T-cell (primary cell): ENCODE results near the gene TAF1C. TPM values are rescaled to one million over a fixed set of nuclear protein-coding genes. Genes with fewer than 3 reads are reported as not detected.

Source experiments
- ATAC-seq, 4 experiments: fragments of 200-7000 bp in 3 of 4; fragments of 150-1000 bp in 1 of 4; cut with Tn5 transposase; replicated peaks in 1 of 4; 1 replicate in 3 of 4; 2 replicates in 1 of 4; pipeline ENCODE4 v1.10.0; 2021; ENCODE audit warnings: moderate library complexity in 3 of 4, mild to moderate bottlenecking in 2 of 4, moderate number of reproducible peaks in 1 of 4
- CTCF ChIA-PET, 2 donors: fragments of 300-600 bp; sonication (Branson Sonifier 250); formaldehyde crosslinking; loops; one replicate each; lab custom pipeline; 2022; ENCODE audit warnings: antibody characterized with exemption in 2 of 2; lab: Charles Lee
- POLR2A ChIA-PET, 2 donors: fragments of 300-600 bp; sonication (Branson Sonifier 250); formaldehyde crosslinking; loops; one replicate each; lab custom pipeline; 2022; ENCODE audit warnings: antibody characterized with exemption in 2 of 2; lab: Charles Lee
- DNase-seq, 35 experiments: peaks; one replicate each; pipeline versions ENCODE4 v3.0.0 to v3.0.0-alpha.2; 2013 to 2023
- H3K27ac ChIP-seq: one replicate; pipeline ENCODE4 v1.5.1; 2013; ENCODE audit warnings: low read length
- H3K27me3 ChIP-seq, 2 experiments: replicated peaks in 1 of 2; 1 replicate in 1 of 2; 2 replicates in 1 of 2; pipeline versions ENCODE4 v1.6.1 to v1.7.0; 2013; ENCODE audit warnings: low read length in 1 of 2, mixed read lengths in 1 of 2; ENCODE audit not compliant: control insufficient read depth in 2 of 2, insufficient read depth in 2 of 2; ENCODE audit errors: extremely low read depth in 1 of 2
- H3K36me3 ChIP-seq, 2 donors: 1 replicate in 1 of 2; 2 replicates in 1 of 2; pipeline versions ENCODE4 v1.6.1 to v1.7.0; 2013; ENCODE audit warnings: low read length in 1 of 2; ENCODE audit not compliant: control insufficient read depth in 2 of 2, insufficient read depth in 1 of 2; ENCODE audit errors: extremely low read depth in 1 of 2
- H3K4me1 ChIP-seq, 2 experiments: 1 replicate in 1 of 2; 2 replicates in 1 of 2; pipeline versions ENCODE4 v1.6.1 to v1.7.0; 2013; ENCODE audit warnings: low read length in 2 of 2, mixed read lengths in 1 of 2; ENCODE audit not compliant: insufficient read depth in 2 of 2, control insufficient read depth in 1 of 2; ENCODE audit errors: extremely low read depth in 1 of 2
- H3K4me3 ChIP-seq, 2 donors: 1 replicate in 1 of 2; 2 replicates in 1 of 2; pipeline versions ENCODE4 v1.5.1 to v1.7.0; 2013; ENCODE audit warnings: mild to moderate bottlenecking in 2 of 2, low read length in 1 of 2, moderate library complexity in 1 of 2; ENCODE audit not compliant: control insufficient read depth in 1 of 2; ENCODE audit errors: extremely low read depth in 1 of 2
- H3K9me3 ChIP-seq: 2 replicates; pipeline ENCODE4 v1.7.0; 2013
- H3K27ac Mint-ChIP-seq, 2 donors: one replicate each; pipeline ENCODE4 v1.8.0; 2020 to 2021; ENCODE audit warnings: mild to moderate bottlenecking in 2 of 2, mixed read lengths in 2 of 2
- H3K27me3 Mint-ChIP-seq, 2 donors: one replicate each; pipeline ENCODE4 v1.8.0; 2021 to 2022; ENCODE audit warnings: mixed read lengths in 2 of 2
- H3K36me3 Mint-ChIP-seq: one replicate; pipeline ENCODE4 v1.8.0; 2021; ENCODE audit warnings: mixed read lengths
- H3K4me1 Mint-ChIP-seq, 3 donors: one replicate each; pipeline ENCODE4 v1.8.0; 2020 to 2022; ENCODE audit warnings: mixed read lengths in 3 of 3, mild to moderate bottlenecking in 1 of 3
- H3K4me3 Mint-ChIP-seq, 3 donors: one replicate each; pipeline ENCODE4 v1.8.0; 2020 to 2022; ENCODE audit warnings: mild to moderate bottlenecking in 3 of 3, mixed read lengths in 3 of 3, moderate library complexity in 3 of 3
- H3K9me3 Mint-ChIP-seq, 3 donors: one replicate each; pipeline ENCODE4 v1.8.0; 2020 to 2022; ENCODE audit warnings: mixed read lengths in 3 of 3
- WGBS: methylation state at CpG from one replicate; pipeline ENCODE4 v1.1.5; 2013; ENCODE audit warnings: missing lambda C conversion rate; ENCODE audit not compliant: insufficient coverage; 5-methylcytosine and 5-hydroxymethylcytosine counted together
- total RNA-seq, 35 experiments: library from RNA in 6 of 35; stranded (reverse) in 6 of 35; fragments of 120-200 nt in 1 of 35; gene quantifications; one replicate each; pipeline versions ENCODE4 v1.2.1 to v1.2.4 and lab custom pipeline; 2013 to 2026

The TAF1C gene
- total RNA-seq, 5 donors from 2014 or later (not counting 1 experiment from before 2014, with no cell fraction given): 81.9 to 97.6 (median 92.8) TPM

DNA sequence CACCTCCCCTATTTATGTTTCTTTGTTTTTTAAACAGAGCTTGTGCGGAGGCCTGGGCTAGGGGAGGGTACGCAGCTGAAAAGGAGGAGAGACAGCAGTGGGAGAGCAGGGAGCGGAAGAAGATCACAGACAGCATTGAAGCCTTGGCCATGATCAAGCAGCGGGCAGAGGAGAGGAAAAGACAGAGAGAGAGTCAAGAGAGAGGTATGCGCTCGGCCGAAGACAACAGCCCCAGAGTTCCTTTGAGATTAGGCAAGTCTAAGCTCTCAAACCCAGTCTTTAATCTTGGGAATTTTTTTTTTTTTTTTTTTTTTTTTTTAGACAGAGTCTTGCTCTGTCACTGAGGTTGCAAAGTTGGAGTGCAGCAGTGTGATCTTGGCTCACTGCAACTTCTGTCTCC lies 21.1 kb downstream of the TAF1C start:
- ChIA-PET CTCF (no interaction called here), POLR2A (no interaction called here)
- H3K27me3 ChIP-seq: peaks cover 0 to 54% of the 10 kb centered on the region in 2 experiments
- no peaks in the 10 kb centered on the region for H3K9me3 Mint-ChIP-seq
- H3K36me3 ChIP-seq: no peaks in the 10 kb centered on the region
- 96% methylated on average over 7 of the region's 7 CpGs for WGBS
- H3K9me3 ChIP-seq: no peaks in the 10 kb centered on the region
- no peaks in the 10 kb centered on the region for H3K36me3 Mint-ChIP-seq
- no peak overlapping the region for H3K27ac Mint-ChIP-seq
- H3K27me3 Mint-ChIP-seq: peaks cover 20 to 25% of the 10 kb centered on the region in 2 donors
- no peaks in the 10 kb centered on the region for H3K4me1 Mint-ChIP-seq
- no peak overlapping the region for H3K27ac ChIP-seq
- no peak overlapping the region for H3K4me3 Mint-ChIP-seq
- H3K4me1 ChIP-seq: no peaks in the 10 kb centered on the region
- DNase-seq: no peak
- ATAC-seq: no peak
- no peak overlapping the region for H3K4me3 ChIP-seq

DNA sequence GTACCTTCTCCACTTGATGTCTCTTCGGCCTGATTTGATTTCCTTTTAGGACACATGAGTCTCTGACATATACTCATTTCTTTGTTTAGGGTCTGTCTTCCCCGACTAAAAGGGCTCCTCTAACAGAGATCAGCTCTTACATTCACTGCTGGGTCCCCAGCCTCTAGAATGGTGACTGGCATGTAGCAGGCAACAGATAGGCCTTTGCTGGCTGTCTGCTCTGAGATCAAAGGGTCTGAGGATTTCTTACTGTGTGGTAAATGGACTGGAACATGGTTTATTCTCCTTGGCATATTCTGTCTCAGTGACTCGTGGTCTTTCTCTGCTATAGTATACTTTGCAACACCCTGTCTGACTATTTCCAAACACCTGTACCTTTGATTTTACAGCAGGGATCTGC lies 25.1 kb downstream of the TAF1C start:
- H3K9me3 Mint-ChIP-seq: no peaks in the 10 kb centered on the region
- no peaks in the 10 kb centered on the region for H3K4me1 Mint-ChIP-seq
- no peaks in the 10 kb centered on the region for H3K36me3 Mint-ChIP-seq
- no peaks in the 10 kb centered on the region for H3K36me3 ChIP-seq
- no peak for ATAC-seq
- no peaks in the 10 kb centered on the region for H3K9me3 ChIP-seq
- ChIA-PET POLR2A (no interaction called here), CTCF (no interaction called here)
- no peak overlapping the region for H3K4me3 ChIP-seq
- peaks cover 19 to 22% of the 10 kb centered on the region in 2 donors for H3K27me3 Mint-ChIP-seq
- no peaks in the 10 kb centered on the region for H3K4me1 ChIP-seq
- no peak overlapping the region for H3K27ac ChIP-seq
- H3K27ac Mint-ChIP-seq: no peak overlapping the region
- no peak for DNase-seq
- WGBS: 80% methylated on average over 1 of the region's 3 CpGs
- H3K27me3 ChIP-seq: peaks cover 0 to 34% of the 10 kb centered on the region in 2 experiments
- H3K4me3 Mint-ChIP-seq: no peak overlapping the region

- Histone ChIP-seq H3K36me3 (no peaks in the 10 kb centered on the region), H3K9me3 (no peaks in the 10 kb centered on the region), H3K27ac (no peak overlapping the region), H3K4me1 (no peaks in the 10 kb centered on the region), H3K4me3 (no peak overlapping the region), H3K27me3 (peaks cover 0 to 30% of the 10 kb centered on the region in 2 experiments)
- ChIA-PET POLR2A (no interaction called here), CTCF (no interaction called here)
- Mint-ChIP-seq H3K4me3 (no peak overlapping the region), H3K4me1 (no peaks in the 10 kb centered on the region), H3K9me3 (no peaks in the 10 kb centered on the region), H3K27me3 (peaks cover 20 to 22% of the 10 kb centered on the region in 2 donors), H3K27ac (no peak overlapping the region), H3K36me3 (no peaks in the 10 kb centered on the region)
- WGBS: 71% methylated on average over 10 of the region's 10 CpGs
- no peak for DNase-seq
- ATAC-seq: no peak
These were observed 25.8 kb downstream of the TAF1C start for GRCh38 chr16:84161037-84161436.

- POLR2A ChIA-PET: no interaction called here
- Mint-ChIP-seq H3K4me1 (no peaks in the 10 kb centered on the region), H3K36me3 (no peaks in the 10 kb centered on the region), H3K27me3 (peaks cover 18 to 23% of the 10 kb centered on the region in 2 donors), H3K4me3 (no peak overlapping the region), H3K9me3 (no peaks in the 10 kb centered on the region), H3K27ac (no peak overlapping the region)
- Histone ChIP-seq H3K27me3 (peaks cover 0 to 34% of the 10 kb centered on the region in 2 experiments), H3K36me3 (no peaks in the 10 kb centered on the region), H3K4me1 (no peaks in the 10 kb centered on the region), H3K4me3 (no peak overlapping the region), H3K27ac (no peak overlapping the region), H3K9me3 (no peaks in the 10 kb centered on the region)
- ATAC-seq: no peak
- WGBS: no CpG with 5 or more reads among the region's 1 CpG
- no peak for DNase-seq
- CTCF ChIA-PET: no interaction called here
These were observed 27.1 kb downstream of the TAF1C start for GRCh38 chr16:84159800-84160199.

DNA sequence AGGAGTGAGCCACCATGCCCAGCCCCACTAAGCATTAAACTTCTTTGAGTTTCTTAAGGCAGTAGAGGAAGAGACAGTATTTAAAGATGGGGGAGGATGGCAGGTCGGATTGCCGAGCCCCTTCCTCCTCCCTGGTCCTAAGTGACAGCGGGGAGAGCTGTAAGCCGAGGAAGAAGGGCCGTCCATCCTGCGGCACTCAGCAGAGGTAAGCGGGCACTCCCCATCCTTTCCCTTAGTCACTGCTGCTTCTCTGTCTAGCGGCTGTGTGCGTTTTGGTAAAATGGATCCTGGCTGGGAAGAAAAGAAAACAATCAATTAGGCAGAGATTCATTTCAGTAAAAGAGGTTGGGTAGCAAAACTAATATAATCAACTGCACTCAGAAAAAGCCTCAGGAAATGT lies 27.9 kb downstream of the TAF1C start:
- no peaks in the 10 kb centered on the region for H3K4me1 ChIP-seq
- ChIA-PET POLR2A (no interaction called here), CTCF (no interaction called here)
- H3K27ac ChIP-seq: no peak overlapping the region
- Mint-ChIP-seq H3K4me1 (no peaks in the 10 kb centered on the region), H3K4me3 (no peak overlapping the region), H3K27me3 (peaks cover 18 to 23% of the 10 kb centered on the region in 2 donors), H3K27ac (no peak overlapping the region), H3K9me3 (no peaks in the 10 kb centered on the region), H3K36me3 (no peaks in the 10 kb centered on the region)
- H3K9me3 ChIP-seq: no peaks in the 10 kb centered on the region
- WGBS: 18% methylated on average over 2 of the region's 9 CpGs
- ATAC-seq (no peak), DNase-seq (no peak)
- no peaks in the 10 kb centered on the region for H3K36me3 ChIP-seq
- H3K27me3 ChIP-seq: peaks cover 0 to 34% of the 10 kb centered on the region in 2 experiments
- H3K4me3 ChIP-seq: no peak overlapping the region

GRCh38 chr16:84156342-84156784 lies 30.5 kb downstream of the TAF1C start:
- no peaks in the 10 kb centered on the region for H3K4me1 ChIP-seq
- DNase-seq (no peak), ATAC-seq (no peak)
- no peaks in the 10 kb centered on the region for H3K9me3 ChIP-seq
- ChIA-PET CTCF (interaction anchor here in 1 of 2 donors (0.7 kb wide), 2 partner anchors 224 to 314 kb away, joined by 3 read pairs; no protein-coding TSS in a partner anchor), POLR2A (no interaction called here)
- no peak overlapping the region for H3K27ac ChIP-seq
- WGBS: 88% methylated on average over 1 of the region's 5 CpGs
- peaks cover 0 to 35% of the 10 kb centered on the region in 2 experiments for H3K27me3 ChIP-seq
- H3K4me1 Mint-ChIP-seq: no peaks in the 10 kb centered on the region
- H3K36me3 Mint-ChIP-seq: no peaks in the 10 kb centered on the region
- H3K27ac Mint-ChIP-seq: no peak overlapping the region
- H3K4me3 Mint-ChIP-seq: no peak overlapping the region
- peaks cover 9 to 26% of the 10 kb centered on the region in 2 donors for H3K27me3 Mint-ChIP-seq
- H3K4me3 ChIP-seq: no peak overlapping the region
- H3K36me3 ChIP-seq: no peaks in the 10 kb centered on the region
- no peaks in the 10 kb centered on the region for H3K9me3 Mint-ChIP-seq

DNA sequence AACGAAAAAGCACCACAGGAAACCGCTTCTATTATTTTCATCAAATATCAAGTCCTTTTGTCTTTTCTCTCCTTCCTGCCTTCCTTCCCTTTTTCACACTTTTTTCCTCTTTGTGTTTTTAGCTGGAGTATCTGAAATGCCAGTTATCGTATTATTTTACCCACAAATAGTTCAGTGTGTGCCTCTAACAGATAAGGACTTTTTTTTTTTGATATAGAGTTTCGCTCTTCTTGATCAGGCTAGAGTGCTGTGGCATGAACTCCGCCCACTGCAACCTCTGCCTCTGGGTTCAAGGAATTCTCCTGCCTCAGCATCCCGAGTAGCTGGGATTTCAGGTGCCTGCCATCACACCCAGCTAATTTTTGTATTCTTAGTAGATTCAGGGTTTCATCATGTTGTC lies 31.1 kb downstream of the TAF1C start:
- CTCF ChIA-PET: interaction anchor here in 1 of 2 donors (0.7 kb wide), 1 partner anchor 314 kb away, joined by 3 read pairs; no protein-coding TSS in a partner anchor
- ATAC-seq (no peak), DNase-seq (no peak)
- Histone ChIP-seq H3K27me3 (peaks cover 0 to 32% of the 10 kb centered on the region in 2 experiments), H3K36me3 (no peaks in the 10 kb centered on the region), H3K27ac (no peak overlapping the region), H3K4me1 (no peaks in the 10 kb centered on the region), H3K9me3 (no peaks in the 10 kb centered on the region), H3K4me3 (no peak overlapping the region)
- no peaks in the 10 kb centered on the region for H3K4me1 Mint-ChIP-seq
- H3K9me3 Mint-ChIP-seq: no peaks in the 10 kb centered on the region
- no peaks in the 10 kb centered on the region for H3K36me3 Mint-ChIP-seq
- POLR2A ChIA-PET: no interaction called here
- no peak overlapping the region for H3K27ac Mint-ChIP-seq
- 40% methylated on average over 1 of the region's 6 CpGs for WGBS
- H3K27me3 Mint-ChIP-seq: peaks cover 13 to 28% of the 10 kb centered on the region in 2 donors
- no peak overlapping the region for H3K4me3 Mint-ChIP-seq
